Measurements from ENCODE around the gene TECPR2.

TECPR2 gene

GRCh38 chr14:102469261-102469660 is 106.5 kb downstream of the TECPR2 start:
- no peaks in the 10 kb centered on the region for H3K4me1 ChIP-seq (ENCODE audit: control insufficient read depth, insufficient read depth, low read length)
- no peaks in the 10 kb centered on the region for H3K27me3 ChIP-seq (ENCODE audit: control insufficient read depth, insufficient read depth, low read length)
- no peak overlapping the region for H3K27ac ChIP-seq (ENCODE audit: low read depth, low read length)
- H3K9ac ChIP-seq (ENCODE audit: low read length), result no peak overlapping the region
- peaks cover 7% of the 10 kb centered on the region for H3K36me3 ChIP-seq (ENCODE audit: control insufficient read depth, insufficient read depth, low read length)
- H3K4me3 ChIP-seq (ENCODE audit: low read length), result no peak overlapping the region

DNA sequence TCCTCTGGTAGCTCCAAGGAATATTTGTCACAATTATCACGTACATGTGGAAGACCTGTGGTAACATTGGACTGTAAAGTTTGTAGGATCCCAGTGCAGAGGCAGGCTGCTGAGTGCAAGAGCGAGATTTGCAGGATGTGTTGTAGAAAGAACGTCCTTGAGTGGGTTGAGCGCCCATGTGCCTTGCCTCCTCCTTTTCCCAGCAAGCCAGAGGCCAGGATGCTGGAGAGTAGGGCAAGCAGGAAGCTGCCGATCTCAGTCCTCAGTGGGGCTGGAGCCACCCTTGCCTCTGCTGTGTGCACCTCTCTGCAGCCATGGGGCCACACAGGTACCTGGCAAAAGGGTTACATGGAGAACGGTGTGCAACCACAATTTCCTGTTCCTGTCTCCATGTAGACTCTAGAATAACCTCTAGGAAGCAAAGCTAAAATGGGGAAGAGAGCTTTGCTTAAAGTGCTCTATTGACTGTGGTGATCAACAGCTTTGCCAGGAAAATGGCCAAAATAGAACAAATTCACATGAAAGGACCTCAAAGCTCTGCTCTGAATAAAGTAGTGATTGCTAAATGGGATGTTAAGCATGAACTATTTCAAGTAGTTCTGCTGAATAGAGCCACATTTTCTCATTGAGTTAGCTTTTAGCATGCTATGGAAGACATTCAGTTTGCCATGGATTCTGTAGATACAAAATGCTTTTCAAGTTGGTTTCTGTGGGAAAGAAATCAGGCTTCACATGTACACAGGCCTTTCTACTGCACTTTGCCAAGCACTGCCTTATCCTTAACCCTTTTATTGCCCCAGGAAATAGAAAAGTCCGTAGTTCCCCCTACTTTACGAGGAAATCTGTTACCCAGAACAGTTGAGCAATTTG is 109.4 kb downstream of the TECPR2 start:
- Histone ChIP-seq H3K36me3 (ENCODE audit: control insufficient read depth, insufficient read depth, low read length) (no peaks in the 10 kb centered on the region), H3K27me3 (ENCODE audit: control insufficient read depth, insufficient read depth, low read length) (no peaks in the 10 kb centered on the region), H3K9ac (ENCODE audit: low read length) (no peak overlapping the region), H3K27ac (ENCODE audit: low read depth, low read length) (no peak overlapping the region), H3K4me3 (ENCODE audit: low read length) (no peak overlapping the region), H3K4me1 (ENCODE audit: control insufficient read depth, insufficient read depth, low read length) (peaks cover 2% of the 10 kb centered on the region)

- H3K36me3 ChIP-seq (ENCODE audit: control insufficient read depth, insufficient read depth, low read length), result no peaks in the 10 kb centered on the region
These were observed 110.0 kb downstream of the TECPR2 start for GRCh38 chr14:102472791-102473150.

DNA sequence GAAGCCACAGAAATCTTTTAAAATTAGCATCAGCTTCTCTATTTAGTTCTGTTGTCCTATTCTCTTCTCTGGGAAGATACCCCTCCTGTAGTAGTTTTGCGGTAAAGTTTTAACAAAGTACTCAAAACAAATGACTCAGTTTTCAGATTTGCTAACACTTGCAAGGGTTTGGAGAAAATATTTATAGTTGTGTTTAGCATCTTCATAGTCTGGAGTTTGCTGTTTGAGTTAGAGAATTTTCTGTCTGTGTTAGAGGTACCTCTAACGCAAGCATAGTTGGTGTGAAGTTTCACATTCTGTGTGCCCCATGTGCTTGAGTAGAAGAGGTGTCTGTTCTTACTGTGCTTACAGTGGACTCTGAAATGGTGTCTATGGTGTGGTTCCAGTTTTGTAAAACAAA is 110.8 kb downstream of the TECPR2 start:
- H3K27ac ChIP-seq (ENCODE audit: low read depth, low read length), result no peak overlapping the region
- H3K27me3 ChIP-seq (ENCODE audit: control insufficient read depth, insufficient read depth, low read length), result no peaks in the 10 kb centered on the region
- H3K36me3 ChIP-seq (ENCODE audit: control insufficient read depth, insufficient read depth, low read length), result no peaks in the 10 kb centered on the region
- H3K4me1 ChIP-seq (ENCODE audit: control insufficient read depth, insufficient read depth, low read length), result peaks cover 2% of the 10 kb centered on the region
- H3K4me3 ChIP-seq (ENCODE audit: low read length), result no peak overlapping the region
- no peak overlapping the region for H3K9ac ChIP-seq (ENCODE audit: low read length)

More at GRCh38 chr14:102472791-102473150, 110.0 kb downstream of the TECPR2 start:
- H3K27me3 ChIP-seq (ENCODE audit: control insufficient read depth, insufficient read depth, low read length), result no peaks in the 10 kb centered on the region
- H3K4me1 ChIP-seq (ENCODE audit: control insufficient read depth, insufficient read depth, low read length), result peaks cover 2% of the 10 kb centered on the region
- no peak overlapping the region for H3K27ac ChIP-seq (ENCODE audit: low read depth, low read length)
- H3K4me3 ChIP-seq (ENCODE audit: low read length), result no peak overlapping the region
- H3K9ac ChIP-seq (ENCODE audit: low read length), result no peak overlapping the region

- Histone ChIP-seq H3K9ac (ENCODE audit: low read length) (no peak overlapping the region), H3K4me1 (ENCODE audit: control insufficient read depth, insufficient read depth, low read length) (peaks cover 2% of the 10 kb centered on the region), H3K36me3 (ENCODE audit: control insufficient read depth, insufficient read depth, low read length) (no peaks in the 10 kb centered on the region), H3K4me3 (ENCODE audit: low read length) (no peak overlapping the region), H3K27ac (ENCODE audit: low read depth, low read length) (peak overlapping the region; percentile 19), H3K27me3 (ENCODE audit: control insufficient read depth, insufficient read depth, low read length) (no peaks in the 10 kb centered on the region)
These were observed 112.2 kb downstream of the TECPR2 start for GRCh38 chr14:102474934-102475333.

DNA sequence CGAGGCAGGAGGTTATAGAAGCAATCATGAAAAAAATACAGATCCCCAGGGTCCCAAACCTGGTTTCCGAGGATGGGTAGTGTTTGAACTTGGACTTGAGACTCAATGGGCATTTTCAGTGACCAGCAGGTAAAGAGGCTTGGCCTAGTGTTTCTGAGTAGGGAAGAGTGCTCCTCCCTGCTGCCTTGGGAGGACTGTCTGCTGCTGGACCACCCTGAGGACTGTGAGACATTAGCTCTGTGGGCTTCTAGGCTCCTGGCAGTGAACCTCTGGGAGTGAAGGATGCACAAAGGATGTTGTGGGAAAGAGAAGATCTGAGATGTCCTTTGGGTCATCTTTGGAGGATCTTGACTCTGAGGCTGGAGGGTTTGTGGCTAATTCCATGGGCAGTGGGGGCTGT is 116.4 kb downstream of the TECPR2 start:
- H3K36me3 ChIP-seq (ENCODE audit: control insufficient read depth, insufficient read depth, low read length), result no peaks in the 10 kb centered on the region
- H3K4me3 ChIP-seq (ENCODE audit: low read length), result no peak overlapping the region
- H3K9ac ChIP-seq (ENCODE audit: low read length), result no peak overlapping the region
- peaks cover 2% of the 10 kb centered on the region for H3K4me1 ChIP-seq (ENCODE audit: control insufficient read depth, insufficient read depth, low read length)
- H3K27ac ChIP-seq (ENCODE audit: low read depth, low read length), result no peak overlapping the region
- no peaks in the 10 kb centered on the region for H3K27me3 ChIP-seq (ENCODE audit: control insufficient read depth, insufficient read depth, low read length)

DNA sequence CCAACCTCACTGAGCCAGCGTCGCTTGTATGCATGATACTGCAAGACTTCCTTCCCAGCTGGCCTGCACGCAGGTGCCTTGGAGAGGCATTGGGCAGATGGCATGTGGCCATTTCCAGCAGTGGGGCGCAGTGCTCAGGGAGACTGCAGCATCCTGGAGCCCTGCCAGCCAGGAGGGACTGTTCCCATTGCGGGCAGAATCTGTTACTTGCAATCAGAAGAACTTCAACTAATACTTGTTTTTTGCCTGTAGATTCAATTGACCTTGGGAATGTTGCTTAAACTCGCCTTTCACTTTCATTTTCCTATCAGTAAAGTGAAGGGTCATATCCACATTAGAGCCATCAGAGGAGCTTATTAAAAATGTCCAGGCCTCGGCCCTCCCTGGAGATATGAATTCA is 117.0 kb downstream of the TECPR2 start:
- Histone ChIP-seq H3K4me1 (ENCODE audit: control insufficient read depth, insufficient read depth, low read length) (peaks cover 2% of the 10 kb centered on the region), H3K4me3 (ENCODE audit: low read length) (peak overlapping the region; percentile 45), H3K27me3 (ENCODE audit: control insufficient read depth, insufficient read depth, low read length) (no peaks in the 10 kb centered on the region), H3K36me3 (ENCODE audit: control insufficient read depth, insufficient read depth, low read length) (no peaks in the 10 kb centered on the region), H3K9ac (ENCODE audit: low read length) (no peak overlapping the region), H3K27ac (ENCODE audit: low read depth, low read length) (peak overlapping the region; percentile 22)

DNA sequence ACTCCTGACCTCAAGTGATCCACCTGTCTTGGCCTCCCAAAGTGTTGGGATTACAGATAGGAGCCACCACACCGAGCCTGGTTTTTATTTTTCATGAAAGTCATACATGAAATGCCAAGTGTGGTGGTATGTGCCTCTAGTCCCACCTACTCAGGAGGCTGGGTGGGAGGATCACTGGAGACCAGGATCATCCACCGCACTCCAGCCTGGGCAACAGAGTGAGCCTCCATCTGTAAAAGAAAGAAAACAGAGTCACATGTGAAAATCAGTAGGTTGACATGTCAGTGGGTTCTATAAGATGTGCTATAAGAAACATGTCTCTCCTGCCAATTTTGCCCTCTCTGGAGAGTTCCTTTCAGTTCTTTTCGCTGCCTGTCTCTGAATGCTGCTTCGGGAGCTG is 118.6 kb downstream of the TECPR2 start:
- Histone ChIP-seq H3K4me1 (ENCODE audit: control insufficient read depth, insufficient read depth, low read length) (no peaks in the 10 kb centered on the region), H3K27me3 (ENCODE audit: control insufficient read depth, insufficient read depth, low read length) (no peaks in the 10 kb centered on the region), H3K27ac (ENCODE audit: low read depth, low read length) (no peak overlapping the region), H3K36me3 (ENCODE audit: control insufficient read depth, insufficient read depth, low read length) (no peaks in the 10 kb centered on the region), H3K4me3 (ENCODE audit: low read length) (no peak overlapping the region), H3K9ac (ENCODE audit: low read length) (no peak overlapping the region)

GRCh38 chr14:102481791-102482238 is 119.1 kb downstream of the TECPR2 start:
- H3K27ac ChIP-seq (ENCODE audit: low read depth, low read length), result no peak overlapping the region
- H3K4me1 ChIP-seq (ENCODE audit: control insufficient read depth, insufficient read depth, low read length), result no peaks in the 10 kb centered on the region
- no peak overlapping the region for H3K9ac ChIP-seq (ENCODE audit: low read length)
- H3K4me3 ChIP-seq (ENCODE audit: low read length), result no peak overlapping the region
- no peaks in the 10 kb centered on the region for H3K36me3 ChIP-seq (ENCODE audit: control insufficient read depth, insufficient read depth, low read length)
- no peaks in the 10 kb centered on the region for H3K27me3 ChIP-seq (ENCODE audit: control insufficient read depth, insufficient read depth, low read length)

GRCh38 chr14:102484316-102484715 is 121.6 kb downstream of the TECPR2 start:
- H3K36me3 ChIP-seq (ENCODE audit: control insufficient read depth, insufficient read depth, low read length), result no peaks in the 10 kb centered on the region
- H3K9ac ChIP-seq (ENCODE audit: low read length), result no peak overlapping the region
- no peaks in the 10 kb centered on the region for H3K27me3 ChIP-seq (ENCODE audit: control insufficient read depth, insufficient read depth, low read length)
- H3K4me1 ChIP-seq (ENCODE audit: control insufficient read depth, insufficient read depth, low read length), result no peaks in the 10 kb centered on the region
- no peak overlapping the region for H3K4me3 ChIP-seq (ENCODE audit: low read length)
- H3K27ac ChIP-seq (ENCODE audit: low read depth, low read length), result no peak overlapping the region

DNA sequence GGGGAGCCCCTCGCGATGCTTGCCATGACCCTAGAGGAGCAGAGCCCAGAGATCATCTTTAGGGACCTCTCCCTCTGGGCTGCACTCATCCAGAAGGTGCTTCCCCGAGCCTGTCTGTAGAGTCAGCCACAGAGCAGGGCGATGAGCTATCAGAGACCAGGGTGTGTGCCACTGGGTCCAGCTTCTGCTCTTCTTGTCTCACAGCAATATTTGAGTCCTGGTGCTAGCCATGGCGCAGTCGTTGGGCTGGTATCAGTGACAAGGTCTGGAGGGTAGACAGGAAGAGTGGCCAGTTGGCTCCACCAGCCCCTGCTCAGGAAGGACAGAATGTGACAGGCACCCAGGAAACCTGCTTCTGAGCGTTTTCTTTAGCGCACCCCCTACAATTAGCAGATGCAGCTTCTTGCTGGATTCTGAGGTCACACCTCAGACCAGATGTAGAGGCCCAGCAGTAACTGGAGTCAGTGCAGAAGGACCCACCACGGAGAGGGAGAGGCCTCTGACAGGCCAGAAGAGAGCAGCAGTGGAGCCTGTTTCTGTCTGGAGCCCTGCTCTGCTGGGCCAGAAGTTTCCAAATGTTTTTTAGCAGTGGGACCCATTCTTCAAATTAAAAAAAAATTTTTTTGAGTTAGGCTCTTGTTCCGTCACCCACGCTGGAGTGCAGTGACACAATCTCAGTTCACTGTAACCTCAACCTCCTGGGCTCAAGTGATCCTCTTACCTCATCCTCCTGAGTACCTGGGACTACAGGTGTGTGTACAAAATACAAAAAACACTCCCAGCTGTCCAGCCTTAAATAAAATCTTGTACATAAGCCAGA is 123.2 kb downstream of the TECPR2 start:
- H3K9ac ChIP-seq (ENCODE audit: low read length), result no peak overlapping the region
- H3K27ac ChIP-seq (ENCODE audit: low read depth, low read length), result no peak overlapping the region
- no peaks in the 10 kb centered on the region for H3K27me3 ChIP-seq (ENCODE audit: control insufficient read depth, insufficient read depth, low read length)
- H3K4me1 ChIP-seq (ENCODE audit: control insufficient read depth, insufficient read depth, low read length), result no peaks in the 10 kb centered on the region
- H3K4me3 ChIP-seq (ENCODE audit: low read length), result no peak overlapping the region
- no peaks in the 10 kb centered on the region for H3K36me3 ChIP-seq (ENCODE audit: control insufficient read depth, insufficient read depth, low read length)

DNA sequence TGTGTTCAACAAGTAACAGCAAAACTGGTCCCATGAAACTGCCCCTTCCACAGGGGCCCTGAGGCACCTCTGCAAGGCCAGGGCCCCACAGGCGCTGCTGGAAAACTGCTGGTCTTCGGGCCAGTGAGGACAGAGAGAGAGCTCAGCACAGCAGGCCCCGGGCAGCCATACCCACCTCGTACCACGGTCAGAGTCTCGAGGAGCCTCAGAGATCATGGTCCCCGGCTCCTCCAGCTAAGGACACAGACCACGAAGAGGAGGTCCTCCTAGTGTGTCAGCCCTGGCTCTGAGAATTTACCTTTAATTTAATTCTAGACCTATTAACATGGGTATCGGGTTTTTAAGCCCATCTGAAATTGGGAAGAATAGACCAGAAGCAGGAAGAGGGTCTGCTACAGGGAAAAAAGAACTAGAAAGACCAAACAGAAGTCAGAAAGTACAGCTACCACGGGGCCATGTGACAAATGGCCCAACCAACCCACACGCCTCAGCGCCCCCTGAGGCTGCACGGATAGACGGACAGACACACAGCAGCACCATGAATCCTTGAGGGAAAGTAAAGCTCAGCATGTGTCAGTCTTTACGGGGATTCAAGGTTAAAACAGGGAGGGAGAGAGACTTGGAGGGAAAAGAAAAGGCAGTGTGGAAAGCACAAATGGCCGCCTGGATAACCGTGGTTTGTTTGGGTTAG is 123.9 kb downstream of the TECPR2 start:
- no peaks in the 10 kb centered on the region for H3K36me3 ChIP-seq (ENCODE audit: control insufficient read depth, insufficient read depth, low read length)
- H3K4me3 ChIP-seq (ENCODE audit: low read length), result no peak overlapping the region
- no peak overlapping the region for H3K27ac ChIP-seq (ENCODE audit: low read depth, low read length)
- H3K27me3 ChIP-seq (ENCODE audit: control insufficient read depth, insufficient read depth, low read length), result no peaks in the 10 kb centered on the region
- H3K9ac ChIP-seq (ENCODE audit: low read length), result no peak overlapping the region
- H3K4me1 ChIP-seq (ENCODE audit: control insufficient read depth, insufficient read depth, low read length), result no peaks in the 10 kb centered on the region

Data from rectal smooth muscle tissue (tissue), 1 donor.